GM12892 (cell line): ENCODE measurements around the gene CCNO.

ENCODE experiments used
- POLR2A ChIP-seq: IDR thresholded peaks from 2 replicates; pipeline ENCODE4 v1.6.1; 2011; ENCODE audit warnings: low read depth, low read length, control low read depth
- POLR2AphosphoS5 ChIP-seq: IDR thresholded peaks from 2 replicates; pipeline ENCODE4 v1.6.1; 2011; ENCODE audit warnings: low read depth, low read length, control low read depth
- TAF1 ChIP-seq: IDR thresholded peaks from 2 replicates; pipeline ENCODE4 v1.6.1; 2011; ENCODE audit warnings: low read depth, mild to moderate bottlenecking, control low read depth, low read length, borderline replicate concordance

DNA sequence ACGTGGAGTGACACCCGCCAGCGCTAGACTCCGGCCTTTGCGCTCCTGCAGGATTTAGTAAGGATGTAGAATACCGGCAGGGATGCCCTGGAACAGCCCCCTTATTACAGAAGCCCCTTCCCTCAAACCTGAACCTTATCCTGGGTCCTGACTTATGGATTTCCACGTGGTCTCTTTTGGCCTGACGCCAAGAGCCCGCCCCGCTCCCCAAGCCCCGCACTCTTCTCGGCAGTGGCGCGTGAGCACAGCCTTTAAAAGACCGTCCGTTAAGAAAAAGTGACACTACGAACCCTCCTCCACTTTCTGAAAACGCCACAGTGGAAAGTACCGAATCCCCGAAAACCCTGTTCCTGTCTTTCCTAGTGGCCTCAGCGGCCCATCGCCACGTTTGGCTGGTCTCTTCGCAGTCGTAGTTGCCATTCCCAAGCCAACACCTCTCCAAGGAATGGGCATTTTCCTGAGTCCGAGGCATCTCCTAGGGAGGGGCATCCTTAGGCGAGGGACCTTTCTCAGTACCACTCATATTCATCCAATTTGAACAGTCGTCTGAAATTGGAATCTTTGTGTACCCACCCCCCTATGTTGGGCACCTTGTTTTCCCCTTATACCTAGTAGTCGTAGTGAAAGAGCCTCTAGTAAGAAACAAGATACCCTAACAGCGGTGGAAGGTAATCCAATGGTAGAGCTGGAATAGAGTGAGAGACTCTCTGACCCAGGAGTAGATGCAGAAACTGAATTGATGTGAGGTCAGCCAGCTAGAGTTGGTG, 5.6 kb downstream of the CCNO start:
- TF ChIP-seq POLR2AphosphoS5 (no peak), POLR2A (no peak), TAF1 (no peak)
